CMK (cell line): ENCODE measurements around the gene ABRAXAS1.

Source experiments
- DNase-seq: peaks from one replicate; pipeline ENCODE4 v3.0.0-alpha.2; 2010; ENCODE audit warnings: low read depth

ABRAXAS1 gene

GRCh38 chr4:83454686-83455085 lies 30.2 kb downstream of the ABRAXAS1 start:
- DNase-seq: no peak

- no peak for DNase-seq
These were observed 35.9 kb downstream of the ABRAXAS1 start for GRCh38 chr4:83449009-83449408.

GRCh38 chr4:83440899-83441298 lies 44.0 kb downstream of the ABRAXAS1 start:
- DNase-seq: no peak

GRCh38 chr4:83440148-83440814 lies 44.6 kb downstream of the ABRAXAS1 start:
- DNase-seq: no peak

GRCh38 chr4:83438719-83439118 lies 46.2 kb downstream of the ABRAXAS1 start:
- no peak for DNase-seq

- DNase-seq: no peak
These were observed 48.2 kb downstream of the ABRAXAS1 start for GRCh38 chr4:83436680-83437079.

- DNase-seq: no peak
These were observed 53.7 kb downstream of the ABRAXAS1 start for GRCh38 chr4:83431200-83431599.

GRCh38 chr4:83418211-83418610 lies 66.7 kb downstream of the ABRAXAS1 start:
- no peak for DNase-seq

GRCh38 chr4:83417566-83417965 lies 67.3 kb downstream of the ABRAXAS1 start:
- no peak for DNase-seq

GRCh38 chr4:83413676-83414075 lies 71.2 kb downstream of the ABRAXAS1 start:
- DNase-seq: no peak
